ENCODE data around the gene BORCS6.

Gene BORCS6

GRCh38 chr17:8164815-8165131 lies 25.2 kb downstream of the BORCS6 start:
- no peak for DNase-seq (ENCODE audit: low read depth, low spot score)
- no peak for TF ChIP-seq CTCF (IDR thresholded peaks at IDR 0.05; ENCODE audit: insufficient read depth, low read length, missing control alignments)
- POLR2A ChIA-PET, result interaction anchor here (0.6 to 2.5 kb wide), 2 partner anchors 9 to 621 kb away, joined by 3 to 14 read pairs; no protein-coding TSS in a partner anchor
- CTCF ChIA-PET, result interaction anchor here (1.0 to 1.8 kb wide), 3 partner anchors 44 to 72 kb away, joined by 3 to 6 read pairs (median 3); partner anchors contain the start of gene ALOXE3
- H3K4me3 ChIP-seq (ENCODE audit: low read depth, low read length), result no peak overlapping the region

GRCh38 chr17:8163978-8164814 lies 25.8 kb downstream of the BORCS6 start:
- no peak for TF ChIP-seq CTCF (IDR thresholded peaks at IDR 0.05; ENCODE audit: insufficient read depth, low read length, missing control alignments)
- ChIA-PET POLR2A (interaction anchor here (0.6 to 2.5 kb wide), 2 partner anchors 9 to 622 kb away, joined by 3 to 14 read pairs; no protein-coding TSS in a partner anchor), CTCF (interaction anchor here (0.9 to 8.6 kb wide), 5 partner anchors 41 to 104 kb away, joined by 3 to 41 read pairs (median 3); partner anchors contain the start of genes ALOXE3 and HES7)
- no peak overlapping the region; the same call in 1 of the 2 replicates for H3K4me3 ChIP-seq (ENCODE audit: low read depth, low read length)
- DNase-seq (ENCODE audit: low read depth, low spot score), result no peak

DNA sequence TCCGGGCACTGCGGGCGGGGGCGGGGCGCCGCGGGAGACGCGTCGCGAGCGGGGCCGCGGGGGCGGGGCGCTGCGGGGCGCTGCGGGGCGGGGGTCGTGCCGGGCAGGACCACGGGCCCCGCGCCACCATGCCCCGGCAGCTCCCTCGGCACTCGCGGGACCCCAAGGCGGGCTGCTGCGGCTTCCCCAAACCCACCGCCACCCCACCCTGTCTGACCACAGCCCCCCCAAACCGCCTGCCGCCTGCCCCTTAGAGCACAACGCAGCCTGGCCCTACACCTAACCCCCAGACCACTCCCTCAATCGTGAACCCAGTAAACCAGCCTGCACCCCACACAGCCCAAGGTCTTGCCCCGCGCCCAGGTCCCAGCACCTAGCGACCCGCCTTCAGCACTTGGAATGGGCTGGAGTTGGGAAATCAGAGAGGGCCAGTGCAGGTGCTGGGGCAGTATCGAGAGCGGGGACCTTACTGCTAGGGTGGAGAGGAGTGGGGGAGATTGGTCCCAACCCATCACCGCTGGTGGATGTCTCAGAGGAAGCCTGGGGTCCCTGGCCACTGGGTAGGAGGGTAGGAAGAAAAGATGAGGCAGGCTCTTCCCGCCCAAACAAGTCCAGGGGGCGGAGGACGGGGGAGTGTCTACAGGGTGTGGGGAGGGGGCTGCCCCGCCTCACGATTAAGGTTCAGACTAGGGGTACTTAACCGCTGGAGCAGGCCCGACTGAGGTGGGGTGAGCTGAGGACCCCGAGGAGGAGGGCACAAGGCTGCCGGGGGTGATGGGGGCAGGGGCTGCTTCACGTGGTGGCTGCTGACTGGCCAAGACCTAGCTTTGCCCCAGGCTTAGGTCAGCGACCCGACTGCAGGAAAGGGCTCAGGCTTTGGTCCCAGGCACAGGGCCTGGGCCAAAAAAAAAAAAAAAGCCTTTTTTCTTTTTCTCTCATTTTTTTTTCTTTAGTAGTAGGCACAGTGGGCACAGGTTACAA lies 26.7 kb downstream of the BORCS6 start:
- CTCF ChIA-PET, result interaction anchor here (0.9 to 8.6 kb wide), 7 partner anchors 32 to 103 kb away, joined by 3 to 41 read pairs (median 3); partner anchors contain the start of genes ALOXE3 and HES7
- DNase-seq (ENCODE audit: low read depth, low spot score), result no peak
- peak overlapping the region; percentile 92 for H3K4me3 ChIP-seq (ENCODE audit: low read depth, low read length)
- POLR2A ChIA-PET, result interaction anchor here (2.5 kb wide), 1 partner anchor 10 kb away, joined by 14 read pairs; no protein-coding TSS in a partner anchor
- no peak for TF ChIP-seq CTCF (IDR thresholded peaks at IDR 0.05; ENCODE audit: insufficient read depth, low read length, missing control alignments)

GRCh38 chr17:8162233-8162996 lies 27.6 kb downstream of the BORCS6 start, which contains the start of gene VAMP2:
Gene VAMP2, minus strand, starts transcription at chr17:8162948. Its CDS starts 69 bp downstream, at chr17:8162879.
- TF ChIP-seq CTCF (IDR thresholded peaks at IDR 0.05; ENCODE audit: insufficient read depth, low read length, missing control alignments), result no peak
- ChIA-PET CTCF (interaction anchor here (1.3 to 8.6 kb wide), 3 partner anchors 32 to 43 kb away, joined by 3 to 41 read pairs (median 34); partner anchors contain the start of genes ALOXE3 and HES7), POLR2A (interaction anchor here (2.5 kb wide), 1 partner anchor 11 kb away, joined by 14 read pairs; no protein-coding TSS in a partner anchor)
- no peak for DNase-seq (ENCODE audit: low read depth, low spot score)
- peak within 1 kb of the TSS; percentile 92 for H3K4me3 ChIP-seq (ENCODE audit: low read depth, low read length)

Data from AG04449 (cell line).